GM12801 (cell line): Measurements from ENCODE around the gene RAB11FIP3.

Experiments used
- CTCF ChIP-seq: IDR thresholded peaks from one replicate; pipeline ENCODE4 v1.5.1; 2011; ENCODE audit warnings: control low read depth; ENCODE audit not compliant: insufficient read length; ENCODE audit errors: extremely low read depth

Gene RAB11FIP3

GRCh38 chr16:496097-496886 is 70.8 kb downstream of the RAB11FIP3 start:
- TF ChIP-seq CTCF: no peak

GRCh38 chr16:497258-497657 is 71.8 kb downstream of the RAB11FIP3 start:
- no peak for TF ChIP-seq CTCF

DNA sequence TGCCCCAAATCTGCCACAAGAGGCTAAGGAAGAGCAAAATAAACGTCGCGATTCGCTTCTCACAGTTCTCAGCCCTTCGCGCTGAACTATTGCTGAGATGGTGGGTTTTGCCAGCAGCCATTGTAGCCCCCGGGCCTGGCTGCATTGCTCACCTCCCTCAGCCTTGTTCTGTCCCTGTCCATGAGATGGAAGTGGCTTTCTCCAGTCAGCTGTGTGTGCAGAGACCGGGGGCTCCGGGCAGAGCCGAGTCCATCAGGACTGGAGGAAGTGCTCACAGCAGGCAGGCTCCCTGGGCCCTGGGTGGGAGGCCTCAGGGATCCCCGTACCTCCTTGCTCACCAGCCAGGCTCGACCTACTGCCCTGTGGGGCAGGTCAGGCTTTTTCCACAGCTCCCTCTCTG is 74.5 kb downstream of the RAB11FIP3 start:
- no peak for TF ChIP-seq CTCF

DNA sequence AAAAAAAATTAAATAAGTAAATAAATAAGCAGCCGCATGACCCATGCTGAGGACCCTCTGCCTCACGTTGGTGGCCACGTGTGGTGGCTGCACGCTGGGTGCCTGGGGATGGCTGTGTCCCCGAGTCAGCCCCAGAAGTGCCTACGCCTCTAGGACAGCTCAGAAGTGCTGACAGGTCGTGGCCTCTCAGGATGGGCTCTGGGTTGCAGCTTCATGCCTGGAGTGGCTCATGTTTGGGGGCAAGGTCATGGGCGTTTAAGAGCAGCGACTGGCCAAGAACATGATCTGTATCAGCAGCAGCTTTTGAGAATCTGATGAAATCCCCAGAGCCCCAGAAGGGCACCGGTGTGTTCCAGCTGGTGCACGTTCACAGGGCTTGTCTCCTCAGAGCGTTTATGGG is 75.3 kb downstream of the RAB11FIP3 start:
- TF ChIP-seq CTCF: no peak

DNA sequence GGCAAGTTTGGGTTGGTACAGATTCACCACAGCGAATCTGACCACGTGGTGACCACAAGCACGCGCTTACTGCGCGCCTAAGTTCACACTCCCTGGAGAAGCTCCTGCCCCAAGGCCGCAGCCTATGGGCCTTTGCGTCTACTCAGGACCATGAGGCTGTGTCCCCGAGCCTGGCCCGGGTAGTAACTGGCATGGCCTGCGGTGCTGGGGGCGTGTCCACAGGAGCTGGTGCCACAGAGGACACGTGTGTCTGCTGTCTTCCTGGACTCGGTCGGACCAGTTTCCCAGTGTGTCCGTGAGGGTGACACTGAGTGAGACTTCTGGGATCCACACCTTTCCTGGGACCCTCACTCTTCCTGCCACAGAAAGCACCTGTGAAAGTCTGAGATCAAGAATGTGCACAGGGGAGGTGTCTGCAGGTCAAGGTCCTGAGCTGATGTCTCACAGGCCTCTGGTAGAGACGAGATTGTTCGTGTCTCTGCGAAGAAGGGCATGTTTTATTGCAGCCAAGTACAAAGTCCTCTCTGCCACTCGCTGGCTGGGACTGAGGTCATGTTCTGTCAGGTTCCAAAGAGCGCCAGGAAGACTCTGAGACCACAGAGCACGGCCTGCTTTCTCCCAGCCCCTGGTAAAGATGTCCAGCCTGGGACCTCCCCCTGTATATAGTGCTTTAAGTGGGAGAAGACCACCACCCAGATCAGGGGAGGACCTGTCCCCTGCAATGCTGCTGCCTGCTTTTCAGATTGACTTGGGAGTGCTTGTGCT is 76.9 kb downstream of the RAB11FIP3 start:
- TF ChIP-seq CTCF: no peak

GRCh38 chr16:503150-504071 is 78.0 kb downstream of the RAB11FIP3 start:
- no peak for TF ChIP-seq CTCF

DNA sequence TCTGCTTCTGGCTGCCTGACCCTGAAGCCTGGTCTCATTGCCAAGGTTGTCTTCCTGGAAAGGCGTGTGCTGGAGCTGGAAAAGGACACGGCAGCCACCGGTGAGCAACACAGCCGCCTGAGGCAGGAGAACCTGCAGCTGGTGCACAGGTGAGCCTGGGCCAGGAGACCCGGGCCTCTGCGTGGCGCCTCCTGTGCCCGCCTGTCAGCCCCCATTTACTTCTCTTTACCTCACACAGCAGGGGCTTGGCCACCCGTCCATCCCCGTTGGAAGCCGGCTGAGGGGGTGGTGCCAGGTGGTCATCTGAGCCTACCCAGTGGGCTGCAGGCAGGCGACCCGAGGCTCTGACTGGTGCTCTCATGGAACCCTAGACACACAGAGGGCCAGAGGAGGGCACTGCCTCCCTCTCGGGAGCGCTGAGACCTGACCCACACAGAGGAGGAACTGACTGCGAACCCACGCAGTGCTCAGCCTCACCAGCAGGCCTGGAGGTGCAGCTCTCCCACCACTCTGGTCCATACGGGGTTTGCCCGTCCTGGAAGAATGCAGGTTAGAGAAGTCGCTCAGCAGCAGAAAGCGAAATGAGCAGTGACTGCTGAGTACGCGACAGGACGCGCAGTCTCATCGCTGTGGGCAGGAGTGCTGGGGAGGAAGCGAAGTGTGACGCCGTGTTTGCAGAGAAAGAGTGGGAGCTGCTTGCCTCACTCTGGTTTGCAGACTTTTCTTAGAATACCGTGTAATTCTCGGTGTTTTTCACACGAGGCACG is 80.2 kb downstream of the RAB11FIP3 start:
- TF ChIP-seq CTCF: no peak
